ENCODE measurements around the gene MIGA2. TPM values are rescaled to one million over a fixed set of nuclear protein-coding genes. Genes with fewer than 3 reads are reported as not detected.

The MIGA2 gene
- total and polyA plus RNA-seq, 2 of the 8 experiments (the other 6 are each of a cell fraction or from before 2014, with no cell fraction given) = 24.6 to 39.0 TPM

- TF ChIP-seq ATF3 (IDR thresholded peaks at IDR 0.05; ENCODE audit: insufficient read depth, low read depth, low read length) (no peak), KDM5A (IDR thresholded peaks at IDR 0.05; ENCODE audit: low read length) (no peak)
Measured at GRCh38 chr9:129013674-129014073, 22.8 kb upstream of the MIGA2 start (continued).

Data from H1 (cell line).